HepG2 (cell line): ENCODE data around the gene PIAS1. TPM values are rescaled to one million over a fixed set of nuclear protein-coding genes. Genes with fewer than 3 reads are reported as not detected.

ENCODE experiments used
- ARID4A ChIP-seq: sonication (generic); formaldehyde crosslinking; IDR thresholded peaks from 2 replicates; pipeline ENCODE4 v1.5.0; 2020; ENCODE audit warnings: mild to moderate bottlenecking, missing genetic modification reagents, borderline replicate concordance
- BCL6 ChIP-seq: IDR thresholded peaks from 2 replicates; pipeline ENCODE4 v1.6.1; 2016; ENCODE audit warnings: missing genetic modification reagents, missing compliant biosample characterization
- HMGXB4 ChIP-seq, 2 experiments: sonication (generic) in 1 of 2; formaldehyde crosslinking in 1 of 2; IDR thresholded peaks; 2 replicates each; pipeline versions ENCODE4 v1.4.0 to v1.6.1; 2018 to 2020; ENCODE audit warnings: missing genetic modification reagents in 2 of 2, borderline replicate concordance in 1 of 2, low read depth in 1 of 2, mild to moderate bottlenecking in 1 of 2, missing biosample characterization in 1 of 2
- PATZ1 ChIP-seq: sonication (generic); formaldehyde crosslinking; IDR thresholded peaks from 2 replicates; pipeline ENCODE4 v1.4.0; 2020; ENCODE audit warnings: missing genetic modification reagents
- RBFOX2 ChIP-seq: fragments of 200-400 bp; formaldehyde crosslinking; IDR thresholded peaks from 2 replicates; pipeline ENCODE4 v1.6.1; 2017; ENCODE audit warnings: low read depth, mild to moderate bottlenecking, low read length
- SPEN ChIP-seq: sonication (generic); formaldehyde crosslinking; IDR thresholded peaks from 2 replicates; pipeline ENCODE4 v1.5.1; 2020; ENCODE audit warnings: low read depth, mild to moderate bottlenecking, missing genetic modification reagents
- YEATS4 ChIP-seq: sonication (generic); formaldehyde crosslinking; IDR thresholded peaks from 2 replicates; pipeline ENCODE4 v1.4.0; 2020; ENCODE audit warnings: missing genetic modification reagents, borderline replicate concordance
- ZFP36 ChIP-seq: fragments of 150-350 bp; IDR thresholded peaks from 2 replicates; pipeline ENCODE4 v1.6.1; 2018; ENCODE audit warnings: borderline replicate concordance, low read length, low read depth; ENCODE audit not compliant: partially characterized antibody
- polyA plus RNA-seq, 8 experiments: library from polyadenylated mRNA; depleted of rRNA in 3 of 8; stranded (reverse) in 7 of 8; unstranded in 1 of 8; fragments of >200 nt; fragmentation: Illumina TruSeq in 4 of 8; extraction: Trizol in 4 of 8; gene quantifications; 2 replicates each; pipeline versions ENCODE4 v1.2.1 to v1.2.3, GENCODE V29; 2011 to 2016; ENCODE audit warnings: low read depth in 4 of 8, missing spikeins in 1 of 8, mixed read lengths in 1 of 8; ENCODE audit not compliant: insufficient read depth in 1 of 8
- total RNA-seq, 5 experiments: library from RNA; depleted of rRNA; stranded (reverse); fragments of >200 nt; fragmentation: Illumina TruSeq; extraction: Trizol; gene quantifications; 2 replicates each; pipeline ENCODE4 v1.2.3, GENCODE V29; 2016; ENCODE audit warnings: low read depth in 1 of 5

Gene PIAS1
- total and polyA plus RNA-seq, 2 of the 13 experiments (the other 11 are each of a cell fraction or from before 2014, with no cell fraction given) = 20.7 to 33.7 TPM

GRCh38 chr15:68054628-68055223 is 611 bp downstream of the PIAS1 start (continued):
- TF ChIP-seq PATZ1 (CRISPR knock-in tag) (peak; percentile 60), YEATS4 (CRISPR knock-in tag) (peak; percentile 8; the same call in 1 of the 2 replicates), RBFOX2 (peak; percentile 14; the same call in 1 of the 2 replicates), ARID4A (CRISPR knock-in tag) (peak; percentile 15; the same call in 1 of the 2 replicates), SPEN (CRISPR knock-in tag) (no peak), BCL6 (CRISPR knock-in tag) (0 out of 2 replicates have a peak, but pooled peaks have one; percentile 4), HMGXB4 (CRISPR knock-in tag; IDR thresholded peaks at IDR 0.05; ENCODE audit: borderline replicate concordance in 1 of 2, low read depth in 1 of 2) (0 out of 4 replicates have a peak, but pooled peaks of 1 of the 2 experiments have one; percentile 1), ZFP36 (no peak)
